H1 (cell line): ENCODE data around the gene DLST. TPM values are rescaled to one million over a fixed set of nuclear protein-coding genes. Genes with fewer than 3 reads are reported as not detected.

Source experiments
- CTCF ChIA-PET: fragments of 300-600 bp; sonication (Branson Sonifier 250); formaldehyde crosslinking; loops from one replicate; lab custom pipeline; 2021; ENCODE audit not compliant: partially characterized antibody; lab: Charles Lee
- POLR2A ChIA-PET: fragments of 300-600 bp; sonication (Branson Sonifier 250); formaldehyde crosslinking; loops from one replicate; lab custom pipeline; 2021; ENCODE audit warnings: inconsistent platforms; ENCODE audit not compliant: partially characterized antibody; lab: Charles Lee
- DNase-seq, 2 experiments: peaks; one replicate each; pipeline versions ENCODE4 v3.0.0 to v3.0.0-alpha.2; 2010 to 2022; ENCODE audit warnings: low spot score in 2 of 2, low read depth in 1 of 2, mixed read lengths in 1 of 2
- FAIRE-seq: peaks from 2 replicates; lab custom pipeline; 2011; peaks lifted over from hg19 to GRCh38; lab: Jason Lieb, UNC
- H2AFZ ChIP-seq: 2 replicates; pipeline ENCODE4 v1.8.1; 2012; ENCODE audit warnings: low read length, inconsistent platforms
- H2AK5ac ChIP-seq: 2 replicates; pipeline ENCODE4 v1.6.1; 2013; ENCODE audit warnings: low read depth, low read length
- H2BK120ac ChIP-seq: replicated peaks from 2 replicates; pipeline ENCODE3; 2013; ENCODE audit warnings: low read depth, low read length, inconsistent platforms
- H2BK12ac ChIP-seq: 2 replicates; pipeline ENCODE4 v1.6.1; 2013; ENCODE audit warnings: low read depth, low read length
- H2BK15ac ChIP-seq: 2 replicates; pipeline ENCODE4 v1.6.1; 2013; ENCODE audit warnings: low read length
- H2BK20ac ChIP-seq: 2 replicates; pipeline ENCODE4 v1.6.1; 2013; ENCODE audit warnings: low read length
- H2BK5ac ChIP-seq: 2 replicates; pipeline ENCODE4 v1.6.1; 2013; ENCODE audit warnings: low read depth, low read length
- H3K14ac ChIP-seq: 2 replicates; pipeline ENCODE4 v1.6.1; 2013; ENCODE audit warnings: inconsistent platforms; ENCODE audit not compliant: insufficient read length
- H3K18ac ChIP-seq: 2 replicates; pipeline ENCODE4 v1.6.1; 2013; ENCODE audit warnings: low read length; ENCODE audit errors: extremely low read depth
- H3K23ac ChIP-seq: 2 replicates; pipeline ENCODE4 v1.6.1; 2013; ENCODE audit warnings: inconsistent platforms; ENCODE audit not compliant: insufficient read length
- H3K23me2 ChIP-seq: 2 replicates; pipeline ENCODE4 v1.6.1; 2013; ENCODE audit warnings: low read depth, low read length
- H3K27ac ChIP-seq: 2 replicates; pipeline ENCODE4 v1.6.1; 2011; ENCODE audit warnings: low read depth, low read length, inconsistent platforms
- H3K27me3 ChIP-seq, 4 experiments: replicated peaks in 1 of 4; 1 replicate in 1 of 4; 2 replicates in 3 of 4; pipeline versions ENCODE4 v1.6.1 to v1.8.1; 2011 to 2013; ENCODE audit warnings: low read length in 3 of 4, mild to moderate bottlenecking in 3 of 4, inconsistent platforms in 2 of 4, mixed read lengths in 2 of 4, moderate library complexity in 1 of 4; ENCODE audit not compliant: control insufficient read depth in 3 of 4, insufficient read depth in 3 of 4; ENCODE audit errors: extremely low read depth in 1 of 4
- H3K36me3 ChIP-seq, 4 experiments: 2 replicates each; pipeline versions ENCODE4 v1.6.1 to v1.8.1; 2011 to 2013; ENCODE audit warnings: mild to moderate bottlenecking in 4 of 4, low read length in 3 of 4, moderate library complexity in 2 of 4, control low read depth in 1 of 4, inconsistent platforms in 1 of 4; ENCODE audit not compliant: insufficient read depth in 4 of 4, control insufficient read depth in 2 of 4
- H3K4ac ChIP-seq: replicated peaks from 2 replicates; pipeline ENCODE3; 2013; ENCODE audit warnings: low read length, low read depth, mixed read lengths, inconsistent platforms; ENCODE audit not compliant: insufficient read length
- H3K4me1 ChIP-seq, 4 experiments: replicated peaks in 1 of 4; 1 replicate in 1 of 4; 2 replicates in 3 of 4; pipeline versions ENCODE4 v1.6.1 to v1.8.1; 2011 to 2013; ENCODE audit warnings: low read length in 3 of 4, inconsistent platforms in 2 of 4, mixed read lengths in 1 of 4; ENCODE audit not compliant: insufficient read depth in 4 of 4, control insufficient read depth in 3 of 4
- H3K4me2 ChIP-seq, 2 experiments: 2 replicates each; pipeline versions ENCODE4 v1.6.1 to v1.8.1; 2011 to 2013; ENCODE audit warnings: low read depth in 2 of 2, low read length in 2 of 2, control low read depth in 1 of 2, inconsistent platforms in 1 of 2, mild to moderate bottlenecking in 1 of 2; ENCODE audit not compliant: insufficient read depth in 1 of 2
- H3K4me3 ChIP-seq, 4 experiments: fragments of 200-600, 300-600 bp in 1 of 4; sonication (generic), shearing (Covaris generic), sonication (Bioruptor Twin) in 1 of 4; 2 replicates each; pipeline versions ENCODE4 v1.5.1 to v1.8.1; 2011 to 2016; ENCODE audit warnings: low read length in 4 of 4, low read depth in 3 of 4, control low read depth in 2 of 4, inconsistent platforms in 2 of 4, mild to moderate bottlenecking in 2 of 4, mixed read lengths in 1 of 4, moderate library complexity in 1 of 4; ENCODE audit not compliant: insufficient read depth in 2 of 4; ENCODE audit errors: extremely low read depth in 1 of 4
- H3K56ac ChIP-seq: replicated peaks from 2 replicates; pipeline ENCODE3; 2013; ENCODE audit warnings: low read depth, mild to moderate bottlenecking, mixed read lengths, low read length, inconsistent platforms; ENCODE audit not compliant: insufficient read length
- H3K79me1 ChIP-seq: 2 replicates; pipeline ENCODE4 v1.6.1; 2013; ENCODE audit warnings: low read depth, low read length, control low read depth
- H3K79me2 ChIP-seq, 2 experiments: 2 replicates each; pipeline versions ENCODE4 v1.6.1 to v1.8.1; 2012 to 2013; ENCODE audit warnings: low read length in 2 of 2, mild to moderate bottlenecking in 2 of 2, inconsistent platforms in 1 of 2; ENCODE audit not compliant: insufficient read depth in 2 of 2, control insufficient read depth in 1 of 2
- H3K9ac ChIP-seq, 4 experiments: replicated peaks in 1 of 4; 1 replicate in 1 of 4; 2 replicates in 3 of 4; pipeline versions ENCODE4 v1.6.1 to v1.8.1; 2011 to 2013; ENCODE audit warnings: low read depth in 3 of 4, low read length in 3 of 4, control low read depth in 2 of 4, mild to moderate bottlenecking in 2 of 4, moderate library complexity in 2 of 4, inconsistent platforms in 1 of 4; ENCODE audit errors: extremely low read depth in 1 of 4
- H3K9me3 ChIP-seq, 2 experiments: 2 replicates each; pipeline versions ENCODE4 v1.6.1 to v1.8.1; 2012 to 2013; ENCODE audit warnings: mild to moderate bottlenecking in 2 of 2, moderate library complexity in 2 of 2, control low read depth in 1 of 2, inconsistent platforms in 1 of 2, low read depth in 1 of 2, low read length in 1 of 2, mixed read lengths in 1 of 2; ENCODE audit not compliant: insufficient read depth in 2 of 2
- H4K20me1 ChIP-seq, 2 experiments: replicated peaks in 1 of 2; 2 replicates each; pipeline versions ENCODE3 to v1.8.1; 2011 to 2013; ENCODE audit warnings: inconsistent platforms in 2 of 2, low read length in 2 of 2, mild to moderate bottlenecking in 1 of 2; ENCODE audit not compliant: insufficient read depth in 2 of 2, control insufficient read depth in 1 of 2
- H4K5ac ChIP-seq: 2 replicates; pipeline ENCODE4 v1.6.1; 2013; ENCODE audit warnings: low read length, low read depth, mixed read lengths, inconsistent platforms; ENCODE audit not compliant: insufficient read length
- H4K8ac ChIP-seq: 2 replicates; pipeline ENCODE4 v1.8.0; 2013; ENCODE audit warnings: mild to moderate bottlenecking, moderate library complexity, low read length, inconsistent platforms; ENCODE audit not compliant: insufficient read depth; ENCODE audit errors: extremely low read depth
- H4K91ac ChIP-seq: replicated peaks from 2 replicates; pipeline ENCODE3; 2013; ENCODE audit warnings: low read length, mixed read lengths, inconsistent platforms; ENCODE audit not compliant: insufficient read length
- BACH1 ChIP-seq: IDR thresholded peaks from 2 replicates; pipeline ENCODE4 v1.6.1; 2012; ENCODE audit warnings: low read length, improper control_type of control experiment
- JUND ChIP-seq: IDR thresholded peaks from 2 replicates; pipeline ENCODE4 v1.6.1; 2011; ENCODE audit warnings: mild to moderate bottlenecking, improper control_type of control experiment, low read length
- POLR2A ChIP-seq, 2 experiments: IDR thresholded peaks; 1 replicate in 1 of 2; 2 replicates in 1 of 2; pipeline ENCODE4 v1.6.1; 2011; ENCODE audit warnings: low read depth in 2 of 2, low read length in 2 of 2, mild to moderate bottlenecking in 2 of 2; ENCODE audit errors: control extremely low read depth in 1 of 2
- SAP30 ChIP-seq: fragments of 300-600 bp; sonication (generic); IDR thresholded peaks from 2 replicates; pipeline ENCODE4 v1.7.1; 2012; ENCODE audit warnings: low read length, moderate library complexity, mild to moderate bottlenecking, inconsistent platforms; ENCODE audit not compliant: insufficient read depth, insufficient replicate concordance
- SIX5 ChIP-seq: IDR thresholded peaks from 2 replicates; pipeline ENCODE4 v1.6.1; 2011; ENCODE audit warnings: mild to moderate bottlenecking, low read depth, low read length
- TAF7 ChIP-seq: optimal IDR thresholded peaks from 2 replicates; pipeline ENCODE3; 2011; ENCODE audit warnings: low read depth, mild to moderate bottlenecking, inconsistent platforms, low read length, moderate library complexity, borderline replicate concordance
- YY1 ChIP-seq: IDR thresholded peaks from 2 replicates; pipeline ENCODE4 v1.6.1; 2011; ENCODE audit warnings: low read depth, mild to moderate bottlenecking, low read length
- WGBS, 2 experiments: shearing (Covaris generic) in 1 of 2; methylation state at CpG; one replicate each; pipeline versions ENCODE4 v1.1.6 to v1.1.7; 2013 to 2015; ENCODE audit warnings: low lambda C conversion rate in 2 of 2, mixed read lengths in 2 of 2, inconsistent platforms in 1 of 2, low coverage in 1 of 2, missing lambda C conversion rate in 1 of 2; ENCODE audit not compliant: insufficient replicate concordance in 2 of 2, insufficient coverage in 1 of 2, insufficient read length in 1 of 2; ENCODE audit errors: extremely low coverage in 1 of 2, missing lambda C conversion rate in 1 of 2; 5-methylcytosine and 5-hydroxymethylcytosine counted together
- polyA plus RNA-seq, 7 experiments: library from polyadenylated mRNA; depleted of rRNA in 3 of 7; stranded (reverse) in 5 of 7; unstranded in 2 of 7; fragments of >200 nt in 5 of 7; fragments of 200-250 nt in 2 of 7; gene quantifications; 1 replicate in 5 of 7; 2 replicates in 1 of 7; 4 replicates in 1 of 7; pipeline versions ENCODE4 v1.2.1 to v1.2.3, GENCODE V29; 2011 to 2013; ENCODE audit warnings: missing spikeins in 2 of 7, mixed read lengths in 2 of 7
- total RNA-seq: library from RNA; stranded (reverse); fragmentation: NEBNext Ultra II Directional; extraction: Animal tissue kit (Norgen Biotek cat#: 25700); gene quantifications from 2 replicates; pipeline ENCODE4 v1.2.1, GENCODE V29; 2021
- TF ChIP-seq, protein P1 (sequence below), 3 experiments: IDR thresholded peaks; 1 replicate in 2 of 3; 2 replicates in 1 of 3; pipeline versions ENCODE4 v1.5.1 to v1.6.1; 2011; ENCODE audit warnings: low read length in 3 of 3, mild to moderate bottlenecking in 3 of 3, inconsistent platforms in 2 of 3, low read depth in 1 of 3, moderate library complexity in 1 of 3; ENCODE audit not compliant: insufficient read depth in 1 of 3; ENCODE audit errors: control extremely low read depth in 1 of 3

Gene DLST
- total and polyA plus RNA-seq, 2 of the 8 experiments (the other 6 are each of a cell fraction or from before 2014, with no cell fraction given), result 96.5 to 117 TPM

DNA sequence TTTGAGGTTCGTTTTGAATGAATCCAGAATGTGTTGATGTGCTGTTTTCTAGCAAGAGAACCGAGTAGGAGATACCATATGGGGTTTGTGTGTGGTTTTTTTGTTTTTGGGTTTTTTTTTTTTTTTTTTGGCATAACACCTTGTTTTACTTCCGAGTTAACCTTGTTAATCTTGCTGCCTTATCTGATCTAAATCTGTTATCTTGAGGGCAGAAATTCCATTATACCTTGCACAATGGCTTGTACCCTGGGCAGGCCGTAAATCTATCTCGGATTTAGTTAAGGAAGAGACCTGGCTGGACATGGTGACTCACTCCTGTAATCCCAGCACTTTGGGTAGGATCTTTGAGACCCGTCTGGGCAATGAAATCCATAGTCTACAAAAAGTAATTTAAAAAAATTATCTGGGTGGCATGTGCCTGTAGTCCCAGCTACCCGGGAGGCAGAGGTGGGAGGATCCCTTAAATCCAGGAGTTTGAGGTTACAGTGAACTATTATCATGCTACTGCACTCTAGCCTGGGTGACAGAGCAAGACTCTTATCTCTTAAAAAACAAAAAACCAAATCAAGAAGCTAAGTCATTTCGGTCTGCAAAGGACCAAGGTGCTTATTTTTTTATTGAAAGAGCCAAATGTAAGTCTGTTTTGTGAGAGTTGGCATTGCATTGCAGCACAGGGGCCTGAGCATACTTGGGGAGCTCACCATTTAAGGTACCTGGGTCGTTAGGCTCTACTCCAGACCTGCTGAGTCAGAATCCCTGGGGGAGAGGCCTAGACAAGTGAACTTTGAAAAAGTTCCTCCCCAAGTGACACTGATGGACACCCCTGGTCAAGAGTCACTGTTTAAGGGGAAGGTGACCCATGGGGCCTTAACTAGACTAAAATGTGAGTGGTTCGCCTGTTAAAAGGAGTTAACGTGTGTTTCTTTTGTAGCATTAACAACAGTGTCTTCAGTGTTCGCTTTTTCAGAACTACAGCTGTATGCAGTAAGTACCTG is 6.7 kb downstream of the DLST start:
- H4K20me1 ChIP-seq, result peaks cover 5 to 23% of the 10 kb centered on the region in 2 experiments
- no peak overlapping the region for H4K8ac ChIP-seq
- no peak overlapping the region for H3K14ac ChIP-seq
- TF ChIP-seq BACH1, result 0 out of 2 replicates have a peak, but pooled peaks have one; percentile 15
- no peak for TF ChIP-seq SIX5
- 0 out of 3 replicates have a peak, but pooled peaks of 1 of the 2 experiments have one; percentile 6 for TF ChIP-seq POLR2A (IDR thresholded peaks at IDR 0.05; ENCODE audit: control extremely low read depth in 1 of 2, low read depth in 2 of 2, low read length in 2 of 2)
- no peak for TF ChIP-seq SAP30
- TF ChIP-seq JUND, result no peak
- TF ChIP-seq YY1, result no peak
- TF ChIP-seq, protein P1, sequence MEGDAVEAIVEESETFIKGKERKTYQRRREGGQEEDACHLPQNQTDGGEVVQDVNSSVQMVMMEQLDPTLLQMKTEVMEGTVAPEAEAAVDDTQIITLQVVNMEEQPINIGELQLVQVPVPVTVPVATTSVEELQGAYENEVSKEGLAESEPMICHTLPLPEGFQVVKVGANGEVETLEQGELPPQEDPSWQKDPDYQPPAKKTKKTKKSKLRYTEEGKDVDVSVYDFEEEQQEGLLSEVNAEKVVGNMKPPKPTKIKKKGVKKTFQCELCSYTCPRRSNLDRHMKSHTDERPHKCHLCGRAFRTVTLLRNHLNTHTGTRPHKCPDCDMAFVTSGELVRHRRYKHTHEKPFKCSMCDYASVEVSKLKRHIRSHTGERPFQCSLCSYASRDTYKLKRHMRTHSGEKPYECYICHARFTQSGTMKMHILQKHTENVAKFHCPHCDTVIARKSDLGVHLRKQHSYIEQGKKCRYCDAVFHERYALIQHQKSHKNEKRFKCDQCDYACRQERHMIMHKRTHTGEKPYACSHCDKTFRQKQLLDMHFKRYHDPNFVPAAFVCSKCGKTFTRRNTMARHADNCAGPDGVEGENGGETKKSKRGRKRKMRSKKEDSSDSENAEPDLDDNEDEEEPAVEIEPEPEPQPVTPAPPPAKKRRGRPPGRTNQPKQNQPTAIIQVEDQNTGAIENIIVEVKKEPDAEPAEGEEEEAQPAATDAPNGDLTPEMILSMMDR (IDR thresholded peaks at IDR 0.05; ENCODE audit: control extremely low read depth in 1 of 3, insufficient read depth in 1 of 3, low read depth in 1 of 3, low read length in 3 of 3), result no peak
- no peak for TF ChIP-seq TAF7
- peak overlapping the region; percentile 31; the same call in 1 of the 2 replicates for H2BK15ac ChIP-seq
- H3K27me3 ChIP-seq, result no peaks in the 10 kb centered on the region
- H3K4me2 ChIP-seq, result peak overlapping the region in 1 of 2 experiments; percentile 45; a peak in 1 of 4 replicates
- H3K79me1 ChIP-seq, result peaks cover 6% of the 10 kb centered on the region
- H4K91ac ChIP-seq, result no peak overlapping the region
- 0 out of 2 replicates have a peak overlapping the region, but pooled peaks have one; percentile 20 for H2BK5ac ChIP-seq
- H2BK12ac ChIP-seq, result no peak overlapping the region
- H3K4ac ChIP-seq, result peak overlapping the region; percentile 1
- 86% methylated on average over 12 of the region's 12 CpGs; no CpG with 5 or more reads in 1 of the 2 experiments for WGBS, 2 experiments
- H3K56ac ChIP-seq, result no peak overlapping the region
- no peak for FAIRE-seq
- H2BK120ac ChIP-seq, result no peak overlapping the region
- POLR2A ChIA-PET, result interaction anchor here (1.5 to 2.1 kb wide), 2 partner anchors 12 to 19 kb away, joined by 4 to 8 read pairs; no protein-coding TSS in a partner anchor
- no peak overlapping the region for H2AK5ac ChIP-seq
- peaks cover 11 to 56% of the 10 kb centered on the region in 2 experiments for H3K79me2 ChIP-seq
- H3K4me3 ChIP-seq, result no peak overlapping the region
- H3K9ac ChIP-seq, result no peak overlapping the region
- H3K23ac ChIP-seq, result no peak overlapping the region
- no peak overlapping the region for H2BK20ac ChIP-seq
- H3K23me2 ChIP-seq, result no peaks in the 10 kb centered on the region; the same call in 1 of the 2 replicates
- peaks cover 16 to 47% (median 32%) of the 10 kb centered on the region in 4 experiments for H3K36me3 ChIP-seq
- CTCF ChIA-PET, result interaction anchor here (0.9 to 24.8 kb wide), 6 partner anchors 8 to 200 kb away, joined by 3 to 509 read pairs (median 8); no protein-coding TSS in a partner anchor
- no peaks in the 10 kb centered on the region for H3K9me3 ChIP-seq
- no peak for DNase-seq
- peaks cover 11 to 28% (median 22%) of the 10 kb centered on the region in 4 experiments for H3K4me1 ChIP-seq
- H3K27ac ChIP-seq, result no peak overlapping the region
- H2AFZ ChIP-seq, result no peak overlapping the region
- no peak overlapping the region for H3K18ac ChIP-seq
- no peak overlapping the region for H4K5ac ChIP-seq
